NCI-H345 treated with DMSO at 0.1 percent for 48 hours (cell line): ENCODE results near the gene TRPC1.
"Not testable (repeated sequence)": the region's sequence is repeated elsewhere in the genome, so short reads cannot be mapped to it uniquely, and the experiment has no call there.

ENCODE experiments used
- DNase-seq: peaks from one replicate; lab custom pipeline; 2025; ENCODE audit not compliant: unreplicated experiment; lab: John Stamatoyannopoulos, UW

TRPC1 gene

GRCh38 chr3:142750531-142750930, 26.7 kb downstream of the TRPC1 start:
- DNase-seq, result not testable (repeated sequence)

- DNase-seq, result not testable (repeated sequence)
Measured at GRCh38 chr3:142752605-142753004, 28.8 kb downstream of the TRPC1 start.

GRCh38 chr3:142754494-142754893, 30.7 kb downstream of the TRPC1 start:
- no peak for DNase-seq

DNA sequence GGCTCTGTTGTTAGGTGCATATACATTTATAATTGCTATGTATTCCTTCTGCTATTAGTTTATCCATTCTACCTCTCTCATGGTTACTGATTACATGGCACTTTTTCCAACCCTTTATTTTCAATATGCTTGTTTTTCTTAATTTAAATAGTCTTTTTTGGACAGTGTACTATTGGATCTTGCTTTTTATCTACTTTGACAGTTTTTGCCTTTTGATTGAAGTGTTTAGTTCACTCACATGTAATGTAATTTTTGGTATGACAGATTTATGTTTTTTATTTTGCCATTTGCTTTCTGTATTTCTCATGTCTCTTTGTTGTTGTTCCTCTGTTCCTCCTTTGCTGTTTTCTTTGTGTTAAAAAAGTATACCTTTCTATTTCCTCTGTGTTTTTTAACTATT, 44.5 kb downstream of the TRPC1 start:
- DNase-seq, result no peak

DNA sequence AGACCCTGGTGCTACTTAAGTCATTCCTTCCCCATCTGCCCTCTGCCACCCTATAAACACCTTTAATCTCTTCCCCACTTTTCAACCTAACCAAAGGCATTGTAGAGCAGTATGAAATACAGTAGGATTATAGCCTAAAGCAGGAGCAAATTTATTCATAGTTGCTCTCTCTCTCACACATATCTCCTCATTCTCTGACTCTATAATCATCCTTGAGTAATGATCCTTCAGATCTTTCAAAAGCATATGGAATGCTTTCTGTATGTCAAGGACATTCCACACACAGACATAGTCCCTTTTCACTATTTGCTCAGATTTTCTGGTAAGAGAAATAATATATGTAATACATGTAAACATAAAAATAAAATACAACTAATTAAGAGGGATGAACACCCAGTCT, 54.1 kb downstream of the TRPC1 start:
- DNase-seq, result no peak

- no peak for DNase-seq
Measured at GRCh38 chr3:142778541-142778940, 54.7 kb downstream of the TRPC1 start.

DNA sequence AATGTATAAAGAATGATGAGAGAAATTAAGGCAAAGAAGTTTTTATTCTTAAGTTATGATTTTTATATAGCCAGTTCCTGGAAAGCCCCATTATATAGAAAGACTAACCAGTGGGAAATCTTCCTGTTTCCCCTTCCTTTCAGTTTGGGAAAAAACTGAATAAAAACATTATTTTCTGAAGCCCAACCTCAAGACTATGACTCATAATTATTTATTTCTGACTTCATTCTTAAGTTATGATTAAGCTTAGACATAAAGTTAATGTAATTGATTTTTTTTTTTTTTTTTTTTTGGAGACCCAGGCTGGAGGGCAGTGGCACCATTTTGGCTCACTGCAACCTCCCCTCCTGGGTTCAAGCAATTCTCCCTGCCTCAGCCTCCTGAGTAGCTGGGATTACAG, 55.8 kb downstream of the TRPC1 start:
- no peak for DNase-seq

GRCh38 chr3:142782616-142783015, 58.8 kb downstream of the TRPC1 start:
- no peak for DNase-seq

- no peak for DNase-seq
Measured at GRCh38 chr3:142784228-142784627, 60.4 kb downstream of the TRPC1 start.

- no peak for DNase-seq
Measured at GRCh38 chr3:142785996-142786395, 62.2 kb downstream of the TRPC1 start.

GRCh38 chr3:142787719-142788118, 63.9 kb downstream of the TRPC1 start:
- DNase-seq, result no peak

DNA sequence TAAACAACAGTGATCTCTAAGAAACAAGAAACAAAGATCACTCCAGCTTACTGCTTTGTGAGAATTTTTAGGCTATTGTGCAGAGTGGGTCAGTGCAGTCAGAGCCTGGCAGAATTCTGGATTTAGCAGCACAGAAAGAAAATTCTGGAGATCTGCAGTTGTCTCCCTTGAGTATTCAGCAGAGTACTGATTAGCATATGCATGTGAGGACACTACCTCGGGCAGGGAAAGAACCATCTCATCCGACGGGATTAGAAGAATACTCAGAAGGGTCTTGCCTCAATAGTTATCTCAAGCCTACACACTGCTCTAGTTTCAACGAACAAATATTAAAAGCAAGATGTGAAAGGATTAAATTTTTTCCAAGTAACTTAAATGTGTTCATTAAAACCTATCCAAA, 70.7 kb downstream of the TRPC1 start:
- DNase-seq, result no peak

DNA sequence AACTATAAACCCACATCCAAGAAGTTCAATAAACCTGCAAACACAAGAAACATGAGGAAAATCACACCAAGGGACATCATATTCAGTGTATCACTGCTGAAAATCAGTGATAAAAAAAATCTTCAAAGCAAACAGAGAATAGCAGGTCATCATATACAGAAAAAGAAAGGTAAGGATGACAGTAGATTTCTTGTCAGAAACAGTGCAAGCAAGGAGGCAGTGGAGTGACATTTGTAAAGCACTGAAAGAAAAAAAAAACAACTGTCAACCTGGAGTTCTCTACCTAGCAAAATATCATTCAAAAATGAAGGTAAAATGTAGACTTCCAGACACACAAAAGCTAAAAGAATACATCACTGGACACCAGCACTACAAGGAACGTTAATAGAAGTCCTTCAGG, 71.5 kb downstream of the TRPC1 start:
- DNase-seq, result no peak

DNA sequence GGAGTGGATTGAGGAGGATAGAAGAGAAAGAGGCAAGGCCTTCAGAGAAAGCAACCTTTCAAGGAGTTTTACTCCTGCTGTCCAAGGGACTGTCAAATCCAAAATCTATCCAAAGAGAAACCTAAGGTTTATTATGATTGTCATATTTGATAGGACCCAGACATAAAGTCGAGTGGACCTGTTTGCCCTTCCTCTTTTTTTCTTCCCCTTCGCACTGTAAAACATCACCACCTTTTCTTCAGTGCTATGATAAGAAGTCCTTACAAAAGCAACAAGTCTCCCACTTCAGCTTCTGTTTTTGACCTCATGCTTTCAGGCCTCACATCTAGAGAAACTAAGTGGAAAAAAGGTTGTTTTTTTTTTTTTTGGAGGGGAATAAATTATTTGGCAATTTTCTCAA, 73.0 kb downstream of the TRPC1 start:
- no peak for DNase-seq

GRCh38 chr3:142801746-142802145, 77.9 kb downstream of the TRPC1 start:
- no peak for DNase-seq

- DNase-seq, result no peak
Measured at GRCh38 chr3:142802891-142803290, 79.1 kb downstream of the TRPC1 start.

DNA sequence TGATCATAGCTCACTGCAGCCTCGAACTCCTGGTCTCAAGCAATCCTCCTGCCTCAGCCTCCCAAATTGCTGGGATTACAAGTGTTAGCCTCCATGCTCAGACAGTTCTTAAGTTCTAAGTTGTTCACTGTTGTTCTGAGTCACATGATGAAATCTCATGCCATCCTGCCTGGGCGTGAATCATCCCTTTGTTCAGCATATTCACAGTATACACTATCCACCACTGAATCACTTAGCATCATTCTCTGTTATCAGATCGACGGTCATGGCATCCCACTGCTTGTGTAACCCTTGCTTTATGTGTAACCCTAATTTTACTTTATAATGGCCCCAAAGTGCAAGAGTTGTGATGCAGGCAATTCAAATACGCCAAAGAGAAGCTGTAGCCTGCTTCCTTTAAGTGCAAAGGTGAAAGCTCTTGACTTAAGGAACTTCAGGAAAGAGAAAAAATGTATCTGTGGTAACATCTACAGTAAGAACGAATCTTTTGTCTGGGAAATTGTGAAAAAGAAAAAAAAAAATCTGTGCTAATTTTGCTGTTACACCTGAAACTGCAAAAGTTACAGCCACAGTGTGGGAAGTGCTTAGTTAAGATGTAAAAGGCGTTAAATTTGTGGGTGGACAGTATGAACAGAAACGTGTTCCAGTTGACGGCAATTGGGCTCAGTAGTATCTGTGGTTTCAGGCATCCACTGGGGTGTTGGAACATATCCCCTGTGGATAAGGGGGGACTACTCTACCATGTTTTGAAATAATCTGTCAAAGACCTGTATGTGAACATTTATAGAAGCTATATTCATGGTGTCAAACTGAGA, 84.5 kb downstream of the TRPC1 start:
- no peak for DNase-seq

- DNase-seq, result no peak
Measured at GRCh38 chr3:142809259-142809658, 85.4 kb downstream of the TRPC1 start.

DNA sequence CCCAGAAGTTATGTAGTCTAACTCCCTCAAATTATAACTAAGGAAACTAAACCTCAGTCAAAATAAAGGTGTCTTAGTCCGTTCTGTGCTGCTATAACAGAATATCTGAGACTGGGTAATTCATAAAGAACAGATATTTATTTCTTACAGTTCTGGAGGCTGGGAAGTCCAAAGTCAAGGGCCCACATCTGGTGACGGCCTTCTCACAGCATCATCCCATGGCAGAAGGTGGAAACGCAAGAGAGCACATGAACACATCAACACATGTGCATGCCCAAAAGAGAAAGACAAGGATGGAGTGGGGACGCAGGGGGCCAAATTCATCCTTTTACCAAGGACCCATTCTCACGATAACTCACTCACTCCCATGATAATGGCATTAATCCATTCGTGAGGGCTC, 92.0 kb downstream of the TRPC1 start:
- DNase-seq, result no peak

- no peak for DNase-seq
Measured at GRCh38 chr3:142817356-142817755, 93.5 kb downstream of the TRPC1 start.

DNA sequence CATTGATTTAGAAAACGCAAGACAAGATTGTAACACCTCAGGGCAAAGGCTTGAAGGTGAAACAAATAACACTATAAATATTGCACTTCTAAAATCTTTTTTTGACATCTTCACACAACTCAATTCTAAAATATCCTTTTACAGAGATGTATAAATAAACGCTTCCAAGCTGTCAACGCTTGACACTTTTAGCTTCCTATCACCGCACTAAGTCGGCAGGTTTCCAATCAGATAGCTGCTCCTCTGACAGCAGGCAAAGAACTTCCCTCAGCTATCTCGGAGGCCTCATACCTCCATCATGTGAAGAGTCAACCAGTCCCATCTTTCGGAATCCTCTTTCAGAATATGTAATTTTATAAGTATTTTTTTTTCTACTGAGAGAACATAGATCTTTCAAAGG, 94.1 kb downstream of the TRPC1 start:
- no peak for DNase-seq

- DNase-seq, result no peak
Measured at GRCh38 chr3:142818651-142819050, 94.8 kb downstream of the TRPC1 start.

DNA sequence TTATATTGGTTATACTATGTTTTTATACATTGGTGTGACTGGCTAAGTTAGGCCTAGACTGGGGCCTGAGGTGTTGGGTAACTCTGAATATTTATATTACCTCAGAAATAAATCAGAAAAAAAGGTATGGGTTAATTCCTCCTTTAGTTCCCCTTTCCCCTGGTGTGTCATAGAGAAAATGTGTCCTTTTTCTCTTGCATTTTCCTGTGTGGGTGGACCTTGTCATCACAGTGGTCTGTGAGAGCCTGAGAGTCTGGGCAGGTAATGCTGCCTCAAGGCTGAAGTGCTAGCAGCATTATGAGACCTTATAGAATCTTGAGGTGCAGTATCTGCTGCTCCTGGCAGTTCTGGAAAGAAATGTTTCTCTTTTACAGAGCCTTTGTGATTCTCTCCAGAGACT, 95.3 kb downstream of the TRPC1 start:
- no peak for DNase-seq
